Measurements from ENCODE around the gene FGR. TPM values are rescaled to one million over a fixed set of nuclear protein-coding genes. Genes with fewer than 3 reads are reported as not detected.

The FGR gene
- total RNA-seq: 3.7 TPM

DNA sequence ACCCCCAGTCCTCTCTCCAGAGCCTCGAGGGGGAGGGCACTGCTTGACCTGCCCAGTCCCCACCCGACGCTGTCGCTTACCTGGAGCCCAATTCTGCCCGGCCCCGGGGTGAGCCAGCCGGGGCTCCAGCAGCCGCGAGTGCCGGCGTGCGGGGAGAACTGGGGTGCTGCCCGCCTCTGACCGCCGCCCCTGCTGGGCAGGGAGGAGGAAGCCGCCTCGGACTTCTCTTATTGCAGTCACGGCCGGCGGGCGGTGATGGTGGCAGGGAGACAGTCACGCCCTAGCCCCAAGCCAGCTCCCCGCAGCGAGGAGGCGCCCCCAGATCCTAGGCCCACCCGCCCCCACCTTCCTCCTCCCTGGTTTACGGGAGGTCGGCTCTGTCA is at the start of gene FGR:
Gene FGR, minus strand, starts transcription at position 201 of the 383 bp plus-strand sequence. CDS start 11,269 bp downstream, outside the sequence.

GRCh38 chr1:27671964-27672749 is 37.2 kb upstream of the FGR start, which contains the start of gene IFI6:
Gene IFI6 (minus strand): TSS chr1:27672192. CDS start chr1:27669314, 2,878 bp downstream.

DNA sequence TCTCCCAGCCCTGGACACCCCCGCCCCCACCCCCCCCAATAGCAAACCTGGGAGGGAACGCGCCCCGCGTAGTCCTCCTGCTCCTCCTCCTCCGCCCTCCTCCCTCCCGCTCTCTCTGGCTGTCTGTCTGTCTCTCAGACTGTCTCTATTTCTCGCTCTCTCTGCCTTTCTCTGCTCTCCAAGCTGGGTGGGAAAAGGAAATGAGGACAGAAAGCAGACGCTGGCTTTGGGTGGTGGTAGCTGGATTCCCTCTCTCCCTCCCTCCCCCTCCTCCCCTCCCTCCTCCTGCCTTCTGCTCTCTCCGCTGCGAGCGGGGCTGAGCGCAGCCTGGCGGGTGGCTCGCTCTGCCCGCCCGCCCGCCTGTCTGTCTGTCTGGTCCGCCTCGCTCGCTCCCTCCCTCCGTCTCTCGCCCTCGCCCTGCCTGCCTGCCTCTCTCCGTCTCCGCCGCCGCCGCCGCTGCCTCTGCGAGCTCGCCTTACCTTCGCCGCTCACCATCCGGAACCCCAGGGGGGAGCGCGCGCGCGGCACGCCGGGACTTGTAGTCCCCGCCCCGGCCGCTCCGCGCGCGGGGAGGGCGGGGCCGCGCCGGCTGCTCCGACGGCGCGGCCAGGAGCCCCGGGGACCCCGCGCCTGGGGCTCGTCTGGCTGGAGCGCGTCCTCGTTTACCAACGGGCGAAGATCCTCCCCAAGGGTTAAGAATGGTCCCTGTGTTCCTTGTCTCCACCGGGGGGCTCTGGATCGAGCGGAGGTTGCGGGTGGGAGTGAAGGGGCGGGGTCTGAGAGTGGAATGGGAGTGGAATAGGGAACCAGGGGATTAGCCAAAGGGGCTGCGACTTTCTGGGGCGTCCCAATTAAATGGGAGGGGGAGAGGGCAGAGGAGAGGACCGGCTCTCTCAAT is 31.1 kb downstream of the FGR start, which contains the start of gene AHDC1:
Gene AHDC1, minus strand, starts transcription at position 464 of the 898 bp plus-strand sequence. CDS start 52,029 bp downstream, outside the sequence.

Other genes with a start within 250 kb of the FGR start
- gene GPR3, start 242.6 kb downstream of the FGR start, total RNA-seq: 0.33 TPM
- gene WASF2, start 145.0 kb downstream of the FGR start, total RNA-seq: 34.2 TPM
- gene AHDC1, start 31.0 kb downstream of the FGR start, total RNA-seq: 38.8 TPM
- 28.0 TPM for gene IFI6, start 37.0 kb upstream of the FGR start, total RNA-seq
- 17.7 TPM for gene FAM76A, start 90.8 kb upstream of the FGR start, total RNA-seq
- gene STX12, start 138.0 kb upstream of the FGR start, total RNA-seq: 66.6 TPM
- 48.7 TPM for gene PPP1R8, start 195.6 kb upstream of the FGR start, total RNA-seq
- gene THEMIS2, start 237.4 kb upstream of the FGR start, total RNA-seq: 8.9 TPM